Measurements from ENCODE around the gene CCNB3. TPM values are rescaled to one million over a fixed set of nuclear protein-coding genes. Genes with fewer than 3 reads are reported as not detected.
"Not testable (repeated sequence)": the region's sequence is repeated elsewhere in the genome, so short reads cannot be mapped to it uniquely, and the experiment has no call there.

The CCNB3 gene
- total and polyA plus RNA-seq, 8 donors = 0.51 to 0.85 (median 0.65) TPM

DNA sequence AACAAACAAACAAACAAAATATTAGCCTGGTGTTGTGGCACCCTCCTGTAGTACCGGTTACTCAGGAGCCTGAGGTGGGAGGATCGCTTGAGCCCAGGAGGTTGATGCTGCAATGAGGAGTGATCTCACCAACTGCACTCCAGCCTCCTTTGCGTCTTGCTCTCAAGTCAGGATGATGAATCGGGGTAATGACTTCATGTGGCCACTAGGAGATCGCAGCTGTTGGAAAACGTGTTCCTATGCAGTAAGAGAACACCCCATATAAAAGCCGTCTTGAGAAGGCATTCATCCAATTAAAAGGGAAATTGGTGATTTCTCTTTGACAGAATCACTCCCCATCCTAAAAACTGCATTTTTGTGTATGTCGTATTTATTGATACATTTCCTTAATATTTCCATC is 6.9 kb downstream of the CCNB3 start:
- intact Hi-C loops (cut with DNase I) = no loop called here
- H3K9me3 ChIP-seq = no peaks in the 10 kb centered on the region

DNA sequence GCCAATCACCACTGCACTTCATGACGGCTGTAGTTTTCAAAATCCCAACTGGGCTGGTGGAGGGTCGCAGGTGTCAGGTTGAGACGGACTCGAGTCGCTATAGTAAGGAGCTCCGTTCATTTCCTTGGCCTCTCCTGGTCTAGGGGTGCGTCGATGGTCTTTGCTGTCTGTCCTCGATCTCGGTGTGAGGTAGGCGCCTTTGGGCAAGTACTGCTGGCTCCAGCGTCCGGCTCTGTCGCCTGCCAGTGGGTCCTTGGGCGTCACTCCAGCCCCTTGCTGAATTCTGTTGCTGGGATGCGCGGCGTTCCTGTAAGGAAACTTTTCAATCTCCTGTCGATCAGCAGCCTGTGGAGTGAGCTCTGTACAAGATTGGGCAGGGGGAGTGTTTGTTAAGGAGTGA is 76.7 kb downstream of the CCNB3 start:
- no peaks in the 10 kb centered on the region for H3K4me1 ChIP-seq
- H3K4me3 ChIP-seq = no peak overlapping the region
- DNase-seq = no peak
- H3K9me3 ChIP-seq = no peaks in the 10 kb centered on the region
- no peak overlapping the region for H3K27ac ChIP-seq
- TF ChIP-seq, protein P1, sequence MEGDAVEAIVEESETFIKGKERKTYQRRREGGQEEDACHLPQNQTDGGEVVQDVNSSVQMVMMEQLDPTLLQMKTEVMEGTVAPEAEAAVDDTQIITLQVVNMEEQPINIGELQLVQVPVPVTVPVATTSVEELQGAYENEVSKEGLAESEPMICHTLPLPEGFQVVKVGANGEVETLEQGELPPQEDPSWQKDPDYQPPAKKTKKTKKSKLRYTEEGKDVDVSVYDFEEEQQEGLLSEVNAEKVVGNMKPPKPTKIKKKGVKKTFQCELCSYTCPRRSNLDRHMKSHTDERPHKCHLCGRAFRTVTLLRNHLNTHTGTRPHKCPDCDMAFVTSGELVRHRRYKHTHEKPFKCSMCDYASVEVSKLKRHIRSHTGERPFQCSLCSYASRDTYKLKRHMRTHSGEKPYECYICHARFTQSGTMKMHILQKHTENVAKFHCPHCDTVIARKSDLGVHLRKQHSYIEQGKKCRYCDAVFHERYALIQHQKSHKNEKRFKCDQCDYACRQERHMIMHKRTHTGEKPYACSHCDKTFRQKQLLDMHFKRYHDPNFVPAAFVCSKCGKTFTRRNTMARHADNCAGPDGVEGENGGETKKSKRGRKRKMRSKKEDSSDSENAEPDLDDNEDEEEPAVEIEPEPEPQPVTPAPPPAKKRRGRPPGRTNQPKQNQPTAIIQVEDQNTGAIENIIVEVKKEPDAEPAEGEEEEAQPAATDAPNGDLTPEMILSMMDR (IDR thresholded peaks at IDR 0.05) = no peak
- no peak for ATAC-seq
- intact Hi-C loops (cut with DNase I) = no loop called here
- H3K36me3 ChIP-seq = no peaks in the 10 kb centered on the region
- no peaks in the 10 kb centered on the region for H3K27me3 ChIP-seq

More for the DNA sequence above, 6.9 kb downstream of the CCNB3 start:
- DNase-seq = no peak
- Histone ChIP-seq H3K4me3 (no peak overlapping the region), H3K27me3 (no peaks in the 10 kb centered on the region), H3K4me1 (no peaks in the 10 kb centered on the region), H3K27ac (no peak overlapping the region), H3K36me3 (no peaks in the 10 kb centered on the region)
- TF ChIP-seq, protein P1 (IDR thresholded peaks at IDR 0.05) = peak; percentile 11 to 16
- ATAC-seq = no peak

DNA sequence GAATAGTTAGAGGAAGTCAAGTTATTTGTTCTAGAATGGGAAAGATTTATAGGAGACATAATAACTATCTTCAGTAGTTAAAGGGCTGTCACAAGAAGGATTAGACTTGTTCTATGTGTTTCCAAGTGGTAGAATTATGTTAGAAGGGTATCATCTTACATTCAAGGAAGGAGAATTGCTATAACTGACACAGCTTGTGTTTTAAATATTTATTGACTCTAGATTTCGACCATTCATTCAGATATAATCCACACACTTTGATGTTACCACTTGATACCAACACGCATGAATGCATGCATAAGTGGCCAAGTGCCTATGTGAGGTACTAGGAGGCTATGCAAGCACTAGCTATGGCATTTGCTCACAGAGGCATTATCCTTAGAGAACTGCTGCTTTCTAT is 122.7 kb downstream of the CCNB3 start:
- DNase-seq = no peak
- no peaks in the 10 kb centered on the region for H3K4me1 ChIP-seq
- no peaks in the 10 kb centered on the region for H3K9me3 ChIP-seq
- intact Hi-C loops (cut with DNase I) = no loop called here
- H3K27me3 ChIP-seq = no peaks in the 10 kb centered on the region
- ATAC-seq = no peak
- H3K36me3 ChIP-seq = no peaks in the 10 kb centered on the region
- no peak overlapping the region for H3K27ac ChIP-seq
- TF ChIP-seq, protein P1 (IDR thresholded peaks at IDR 0.05) = no peak
- H3K4me3 ChIP-seq = no peak overlapping the region

DNA sequence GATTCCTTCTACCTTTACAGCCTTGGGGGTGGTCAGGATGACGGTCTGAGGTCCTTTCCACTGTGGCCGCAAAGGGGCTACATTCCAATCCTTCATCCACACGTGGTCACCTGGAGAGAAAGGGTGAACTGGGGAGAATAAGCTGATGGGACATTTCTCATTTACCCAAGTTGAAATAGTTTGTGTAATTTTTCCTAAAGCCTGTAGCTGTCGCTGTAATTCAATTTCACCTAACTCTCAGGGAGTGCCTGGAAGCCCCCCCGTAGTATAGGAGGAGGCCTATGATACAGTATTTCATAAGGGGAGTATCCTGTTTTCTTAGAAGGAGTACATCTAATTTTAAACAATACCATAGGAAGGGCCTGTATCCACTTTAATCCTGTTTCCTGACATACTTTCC is 128.1 kb downstream of the CCNB3 start:
- H3K27ac ChIP-seq; H3K4me3 ChIP-seq; intact Hi-C loops (cut with DNase I); H3K4me1 ChIP-seq; H3K36me3 ChIP-seq; H3K9me3 ChIP-seq; DNase-seq; H3K27me3 ChIP-seq; ATAC-seq: not testable (repeated sequence)

DNA sequence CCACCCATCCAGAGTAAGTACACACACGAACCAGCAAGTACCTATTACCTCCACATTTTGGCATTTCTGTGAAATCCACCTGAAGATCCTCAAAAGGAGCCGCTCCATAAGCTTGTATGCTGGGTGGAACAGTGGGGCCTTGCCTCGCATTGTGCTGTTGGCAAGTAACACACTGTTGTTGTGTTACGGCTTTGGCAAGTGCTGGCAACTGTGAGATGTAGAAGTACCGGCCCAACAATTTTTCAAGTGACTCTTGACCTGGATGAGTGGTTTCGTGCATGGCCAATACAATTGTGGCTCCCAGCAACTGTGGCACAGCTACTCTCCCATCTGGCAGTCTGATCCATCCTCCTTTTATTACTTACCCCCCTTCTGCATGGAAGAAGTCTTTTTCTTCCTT is 128.7 kb downstream of the CCNB3 start:
- Histone ChIP-seq H3K27me3 (no peaks in the 10 kb centered on the region), H3K4me3 (no peak overlapping the region), H3K4me1 (no peaks in the 10 kb centered on the region), H3K36me3 (no peaks in the 10 kb centered on the region), H3K9me3 (no peaks in the 10 kb centered on the region), H3K27ac (no peak overlapping the region)
- intact Hi-C loops (cut with DNase I) = no loop called here
- TF ChIP-seq, protein P1 (IDR thresholded peaks at IDR 0.05) = no peak
- DNase-seq = peak in 2 of 4 donors; percentile 7 to 36
- peak; percentile 70 for ATAC-seq

DNA sequence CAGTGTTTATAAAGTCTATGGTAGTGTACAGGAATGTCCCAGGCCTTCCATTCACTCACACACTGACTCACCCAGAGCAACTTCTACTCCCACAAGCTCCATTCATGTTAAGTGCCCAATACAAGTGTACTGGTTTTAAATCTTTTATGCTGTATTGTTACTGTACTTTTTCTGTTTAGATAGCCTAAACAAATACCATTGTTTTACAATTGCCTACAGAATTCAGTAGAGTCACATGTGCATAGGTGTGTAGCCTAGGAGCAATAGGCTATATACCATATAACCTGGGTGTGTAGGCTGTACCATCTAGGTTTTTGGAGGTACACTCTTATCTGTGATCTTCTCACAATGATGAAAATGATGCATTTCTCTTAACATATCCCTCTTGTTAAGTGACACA is 139.4 kb downstream of the CCNB3 start:
- Histone ChIP-seq H3K9me3 (no peaks in the 10 kb centered on the region), H3K27me3 (no peaks in the 10 kb centered on the region), H3K36me3 (no peaks in the 10 kb centered on the region), H3K4me1 (no peaks in the 10 kb centered on the region), H3K4me3 (no peak overlapping the region), H3K27ac (no peak overlapping the region)
- no peak for DNase-seq
- intact Hi-C loops (cut with DNase I) = no loop called here
- TF ChIP-seq, protein P1 (IDR thresholded peaks at IDR 0.05) = no peak
- ATAC-seq = no peak

Measured in left lung (tissue), 10 donors.